Stimulated activated CD4-positive, alpha-beta T cell treated with anti-CD3 and anti-CD28 coated beads, TNF-alpha, amount 100 ng/mL, for 4 hours (primary cell): ENCODE data around the gene SLC26A3.

ENCODE experiments used
- DNase-seq, 3 experiments: peaks; one replicate each; pipeline ENCODE4 v3.0.0-alpha.2; 2020; ENCODE audit warnings: low read depth in 3 of 3

SLC26A3 gene

GRCh38 chr7:107746006-107746405, 57.0 kb downstream of the SLC26A3 start:
- DNase-seq: no peak

GRCh38 chr7:107744345-107744750, 58.7 kb downstream of the SLC26A3 start:
- DNase-seq: no peak

DNA sequence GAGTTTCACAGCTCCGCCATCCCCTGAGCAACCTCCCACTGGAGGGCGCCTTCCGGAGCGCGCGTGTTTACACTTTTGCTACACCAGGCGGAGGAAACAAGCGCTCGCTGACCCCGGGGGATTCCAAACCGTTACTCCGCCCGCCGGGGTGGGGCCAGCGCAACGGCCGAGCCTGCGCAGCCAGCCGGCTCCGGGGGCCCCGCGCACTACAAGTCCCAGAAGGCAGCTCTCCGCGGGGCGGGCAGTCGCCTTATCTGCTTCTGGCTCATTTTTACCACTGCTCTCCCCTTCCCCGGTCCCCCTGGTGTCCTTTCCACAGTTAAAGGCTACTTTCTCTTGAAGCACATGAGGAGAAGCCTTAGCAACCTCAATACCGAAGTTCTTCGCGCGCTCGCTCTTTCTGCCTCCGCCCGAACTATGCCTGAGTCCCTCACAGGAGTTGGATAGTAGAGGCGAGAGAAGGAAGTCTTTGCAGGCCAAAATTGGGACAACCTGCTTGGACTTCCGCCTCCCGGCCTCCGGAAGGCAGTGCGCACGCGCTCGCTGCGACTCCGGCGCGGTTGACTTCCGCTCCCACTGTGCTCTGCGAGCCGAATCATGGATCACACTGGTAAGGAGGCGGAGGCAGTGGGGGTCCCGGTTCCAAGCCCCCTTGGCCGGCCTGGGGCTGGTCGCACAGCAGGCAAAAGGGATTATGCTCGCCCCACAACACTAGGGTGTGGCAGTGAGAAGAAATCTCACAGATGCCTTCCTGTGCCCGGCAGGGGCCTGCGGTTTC, 59.3 kb downstream of the SLC26A3 start, which contains the start of gene CBLL1:
CBLL1 (plus strand) TSS at position 576 of the 778 bp plus-strand sequence; CDS start at position 598, 22 bp downstream.
- peak; percentile 95 to 97 (median 96) for DNase-seq

- no peak for DNase-seq
Observed at GRCh38 chr7:107742678-107743566, 60.1 kb downstream of the SLC26A3 start.

DNA sequence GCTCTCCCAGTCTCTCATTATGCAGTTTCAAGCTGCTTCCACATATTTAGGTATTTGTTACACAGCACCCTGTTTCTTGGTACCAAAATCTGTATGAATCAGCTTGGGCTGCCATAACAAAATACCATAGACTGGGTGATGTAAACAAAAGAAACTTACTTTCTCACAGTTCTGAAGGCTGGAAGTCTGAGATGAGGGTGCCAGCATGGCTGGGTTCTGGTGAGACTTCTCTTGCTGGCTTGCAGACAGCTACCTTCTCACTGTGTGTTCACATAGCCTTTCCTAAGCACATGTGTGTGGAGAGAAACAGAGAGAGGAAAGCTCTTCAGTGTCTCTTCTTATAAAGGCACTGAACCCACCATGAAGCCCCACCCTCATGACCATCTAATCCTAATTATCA, 74.7 kb downstream of the SLC26A3 start:
- DNase-seq: no peak

DNA sequence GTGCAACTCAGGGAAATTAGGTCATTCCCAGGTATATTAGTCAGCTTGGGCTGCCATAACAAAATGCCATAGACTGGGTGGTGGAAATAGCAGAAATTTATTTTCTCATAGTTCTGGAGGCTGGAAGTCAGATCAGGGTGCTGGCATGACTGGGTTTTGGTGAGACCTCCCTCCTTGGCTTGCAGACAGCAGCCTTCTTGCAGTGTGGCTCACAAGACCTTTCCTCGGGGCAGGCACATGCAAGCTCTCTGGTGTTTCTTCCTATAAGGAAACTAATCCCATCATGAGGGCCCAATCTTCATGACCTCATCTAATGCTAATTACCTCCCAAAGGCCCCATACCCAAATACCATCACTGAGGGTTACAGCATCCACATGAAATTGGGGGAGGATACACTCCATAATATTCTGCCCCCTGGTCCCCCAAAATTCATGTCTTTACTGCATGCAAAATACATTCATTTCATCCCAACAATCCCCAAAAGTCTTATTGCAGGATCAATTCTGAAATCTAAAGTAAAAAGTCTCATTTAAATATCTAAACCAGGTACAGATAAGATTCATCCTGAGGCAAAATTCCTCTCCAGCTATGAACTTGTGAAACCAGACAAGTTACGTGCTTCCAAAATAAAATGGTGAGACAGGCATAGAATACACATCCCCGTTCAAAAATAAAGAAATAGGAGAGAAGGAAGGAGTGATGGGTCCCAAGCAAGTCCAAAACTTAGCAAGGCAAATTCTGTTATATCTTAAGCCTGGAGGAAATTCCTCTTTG, 76.5 kb downstream of the SLC26A3 start:
- DNase-seq: no peak

GRCh38 chr7:107725138-107725740, 77.8 kb downstream of the SLC26A3 start:
- peak in 2 of 3 experiments; percentile 11 to 30 for DNase-seq

DNA sequence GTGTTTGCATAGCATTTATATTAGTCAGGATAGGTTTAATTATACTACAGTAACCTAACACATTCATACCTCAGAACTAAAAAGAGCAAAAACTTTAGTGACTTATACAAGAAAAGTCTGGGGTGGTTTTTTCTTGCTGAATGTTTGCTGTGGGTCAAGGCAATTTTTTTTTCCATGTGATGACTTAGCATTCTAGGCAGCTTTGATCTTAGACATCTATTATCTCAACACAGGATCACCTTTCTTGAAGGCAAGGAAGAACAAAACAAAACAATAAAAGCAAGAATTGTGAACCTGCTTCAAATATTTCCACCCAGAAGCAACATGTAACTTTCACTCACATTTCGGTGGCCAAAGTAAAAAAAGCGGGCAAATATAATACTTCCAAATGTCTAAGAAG, 79.8 kb downstream of the SLC26A3 start:
- DNase-seq: no peak

- no peak for DNase-seq
Observed at GRCh38 chr7:107721286-107721685, 81.7 kb downstream of the SLC26A3 start.

DNA sequence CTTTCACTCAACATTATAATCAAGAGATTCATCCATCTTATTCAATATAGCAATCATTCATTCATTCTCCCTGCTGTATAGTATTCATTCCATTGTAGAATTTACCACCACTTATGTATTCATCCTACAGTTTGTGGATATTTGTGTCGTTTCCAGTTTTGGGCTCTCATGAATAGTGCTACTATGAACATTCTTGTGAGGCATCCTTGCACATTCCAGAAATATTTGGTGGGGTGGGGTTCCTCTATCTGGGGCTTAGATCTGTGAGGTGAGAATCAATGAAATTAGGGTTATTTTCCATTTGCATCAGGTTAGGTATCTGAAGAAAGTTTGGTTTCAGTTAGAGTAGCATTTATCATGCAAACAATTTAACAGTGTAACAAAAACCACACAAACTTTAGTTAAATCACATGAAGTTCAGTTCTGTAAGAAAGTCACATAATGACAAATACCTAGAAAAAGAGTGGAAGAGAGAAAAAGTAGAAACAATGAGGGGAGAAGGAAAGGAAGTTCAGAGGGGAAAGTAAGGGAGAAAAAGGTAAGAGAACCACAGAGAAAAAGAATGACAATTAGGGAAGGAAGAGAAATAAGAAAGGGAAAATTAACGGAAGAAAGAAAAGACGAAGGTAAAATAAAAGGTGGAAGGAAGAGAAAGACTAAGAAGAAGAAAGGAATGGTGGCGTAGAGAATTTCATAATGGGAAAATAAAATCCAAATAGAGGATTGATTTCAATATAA, 84.4 kb downstream of the SLC26A3 start:
- DNase-seq: no peak

GRCh38 chr7:107715531-107715930, 87.5 kb downstream of the SLC26A3 start:
- DNase-seq: no peak
